Suppressor macrophage treated with lipopolysaccharide for 1 hour (primary cell): ENCODE measurements around the gene RARS2.
"Not testable (repeated sequence)": the region's sequence is repeated elsewhere in the genome, so short reads cannot be mapped to it uniquely, and the experiment has no call there.

Experiments used
- DNase-seq, 3 donors: peaks; one replicate each; pipeline ENCODE4 v3.0.0-alpha.2; 2020 to 2022

RARS2 gene

GRCh38 chr6:87498048-87498447 is 91.7 kb downstream of the RARS2 start:
- DNase-seq = no peak

GRCh38 chr6:87494761-87495422 is 94.9 kb downstream of the RARS2 start:
- peak in 1 of 3 donors; percentile 4 for DNase-seq

GRCh38 chr6:87489326-87489725 is 100.5 kb downstream of the RARS2 start:
- not testable (repeated sequence) for DNase-seq

- no peak for DNase-seq
These were observed 102.2 kb downstream of the RARS2 start for GRCh38 chr6:87487555-87487954.

- DNase-seq = no peak
These were observed 105.3 kb downstream of the RARS2 start for GRCh38 chr6:87484491-87484890.

- DNase-seq = peak in 2 of 3 donors; percentile 4 to 15
These were observed 105.9 kb downstream of the RARS2 start for GRCh38 chr6:87483929-87484328.

- peak; percentile 45 to 67 (median 58) for DNase-seq
These were observed 107.4 kb downstream of the RARS2 start for GRCh38 chr6:87482366-87482765.

GRCh38 chr6:87481931-87482330 is 107.9 kb downstream of the RARS2 start:
- peak; percentile 35 to 72 (median 67) for DNase-seq

GRCh38 chr6:87473419-87473903 is 116.3 kb downstream of the RARS2 start:
- DNase-seq = peak; percentile 18 to 34 (median 26)

GRCh38 chr6:87472525-87473418 is 117.0 kb downstream of the RARS2 start, which contains the start of gene SLC35A1:
SLC35A1 (plus strand) TSS chr6:87472974; CDS start chr6:87473004, 30 bp downstream.
- peak; percentile 79 to 93 (median 92) for DNase-seq

GRCh38 chr6:87465051-87465450 is 124.7 kb downstream of the RARS2 start:
- peak in 1 of 3 donors; percentile 16 for DNase-seq
